SK-N-SH treated with all-trans-retinoic acid at 6 μM for 48 hours (cell line): ENCODE data around the gene ABI3.

Source experiments
- ATAC-seq: fragments of 200-7000 bp; cut with Tn5 transposase; 3 replicates; pipeline ENCODE4 v1.9.1; 2020; ENCODE audit warnings: mild to moderate bottlenecking, moderate library complexity
- BACH2 ChIP-seq: fragments of 250-450 bp; sonication (Bioruptor Pico); IDR thresholded peaks from 2 replicates; pipeline ENCODE4 v1.9.0; 2021; ENCODE audit warnings: mild to moderate bottlenecking, borderline replicate concordance
- CSDC2 ChIP-seq: fragments of 250-450 bp; sonication (Bioruptor Pico); IDR thresholded peaks from 2 replicates; pipeline ENCODE4 v1.5.0; 2020; ENCODE audit warnings: mild to moderate bottlenecking, moderate library complexity
- CSRNP3 ChIP-seq: fragments of 250-450 bp; sonication (Bioruptor Pico); IDR thresholded peaks from 2 replicates; pipeline ENCODE4 v1.5.1; 2021; ENCODE audit warnings: mild to moderate bottlenecking, moderate library complexity
- ESRRG ChIP-seq: fragments of 250-450 bp; sonication (Bioruptor Pico); IDR thresholded peaks from 2 replicates; pipeline ENCODE4 v1.6.1; 2021; ENCODE audit warnings: mild to moderate bottlenecking
- GLIS3 ChIP-seq: fragments of 250-450 bp; sonication (Bioruptor Pico); IDR thresholded peaks from 2 replicates; pipeline ENCODE4 v1.5.0; 2020; ENCODE audit warnings: mild to moderate bottlenecking, moderate library complexity
- ISL1 ChIP-seq: fragments of 250-450 bp; sonication (Bioruptor Pico); IDR thresholded peaks from 2 replicates; pipeline ENCODE4 v2.1.2; 2022; ENCODE audit warnings: mild to moderate bottlenecking, moderate library complexity
- OSR1 ChIP-seq: fragments of 250-450 bp; sonication (Bioruptor Pico); IDR thresholded peaks from 2 replicates; pipeline ENCODE4 v1.8.0; 2022; ENCODE audit warnings: moderate library complexity, mild to moderate bottlenecking, inconsistent platforms
- PATZ1 ChIP-seq: fragments of 250-450 bp; sonication (Bioruptor Pico); IDR thresholded peaks from 2 replicates; pipeline ENCODE4 v1.8.0; 2020; ENCODE audit warnings: mild to moderate bottlenecking, moderate library complexity, borderline replicate concordance
- POU6F1 ChIP-seq: fragments of 250-450 bp; sonication (Bioruptor Pico); IDR thresholded peaks from 2 replicates; pipeline ENCODE4 v1.8.0; 2021; ENCODE audit warnings: low read depth, mild to moderate bottlenecking, moderate library complexity, borderline replicate concordance
- PPARA ChIP-seq: fragments of 250-450 bp; sonication (Bioruptor Pico); IDR thresholded peaks from 2 replicates; pipeline ENCODE4 v1.5.0; 2020; ENCODE audit warnings: mild to moderate bottlenecking, borderline replicate concordance
- RARB ChIP-seq: fragments of 250-450 bp; sonication (Bioruptor Pico); IDR thresholded peaks from 2 replicates; pipeline ENCODE4 v1.8.0; 2021; ENCODE audit warnings: mild to moderate bottlenecking, moderate library complexity
- TCF4 ChIP-seq: fragments of 250-450 bp; sonication (Bioruptor Pico); IDR thresholded peaks from 2 replicates; pipeline ENCODE4 v1.8.0; 2021; ENCODE audit warnings: mild to moderate bottlenecking, moderate library complexity, borderline replicate concordance
- TOX ChIP-seq: fragments of 250-450 bp; sonication (Bioruptor Pico); IDR thresholded peaks from 2 replicates; pipeline ENCODE4 v1.8.0; 2021; ENCODE audit warnings: mild to moderate bottlenecking, moderate library complexity, borderline replicate concordance
- TSHZ2 ChIP-seq: fragments of 250-450 bp; sonication (Bioruptor Pico); IDR thresholded peaks from 2 replicates; pipeline ENCODE4 v1.5.0; 2020; ENCODE audit warnings: mild to moderate bottlenecking, moderate library complexity
- ZC3H10 ChIP-seq: fragments of 250-450 bp; sonication (Bioruptor Pico); IDR thresholded peaks from 2 replicates; pipeline ENCODE4 v1.5.1; 2021; ENCODE audit warnings: mild to moderate bottlenecking, moderate library complexity
- ZFP3 ChIP-seq: fragments of 250-450 bp; sonication (Bioruptor Pico); IDR thresholded peaks from 2 replicates; pipeline ENCODE4 v1.5.0; 2020; ENCODE audit warnings: mild to moderate bottlenecking, moderate library complexity
- ZFP30 ChIP-seq: fragments of 450-650 bp; formaldehyde crosslinking; IDR thresholded peaks from 2 replicates; pipeline ENCODE4 v1.5.0; 2022; ENCODE audit warnings: mild to moderate bottlenecking, moderate library complexity
- ZNF565 ChIP-seq: fragments of 450-650 bp; formaldehyde crosslinking; conservative IDR thresholded peaks from 2 replicates; pipeline ENCODE4 v1.5.0; 2020; ENCODE audit warnings: low read depth, mild to moderate bottlenecking, moderate library complexity
- ZNF70 ChIP-seq: fragments of 450-650 bp; formaldehyde crosslinking; IDR thresholded peaks from 2 replicates; pipeline ENCODE4 v1.5.0; 2020; ENCODE audit warnings: mild to moderate bottlenecking, moderate library complexity
- ZNF8 ChIP-seq: fragments of 450-650 bp; formaldehyde crosslinking; IDR thresholded peaks from 2 replicates; pipeline ENCODE4 v1.5.0; 2020; ENCODE audit warnings: mild to moderate bottlenecking, moderate library complexity

ABI3 gene

GRCh38 chr17:49210158-49211029 lies at the start of gene ABI3, which contains the start of gene GNGT2:
Gene ABI3, plus strand, starts transcription at chr17:49210707. Its CDS starts 18 bp downstream, at chr17:49210725.
Gene GNGT2, minus strand, starts transcription at chr17:49210574. Its CDS starts 3,152 bp downstream, at chr17:49207422.
- ATAC-seq, result peak; percentile 76
- TF ChIP-seq CSRNP3 (CRISPR knock-in tag) (no peak), ZNF70 (CRISPR knock-in tag) (peak; percentile 83; the same call in 1 of the 2 replicates)

GRCh38 chr17:49162866-49163265 lies 47.6 kb upstream of the ABI3 start:
- ATAC-seq, result no peak

More at GRCh38 chr17:49162866-49163265, 47.6 kb upstream of the ABI3 start:
- TF ChIP-seq ZFP3 (CRISPR knock-in tag) (no peak), ZNF565 (CRISPR knock-in tag) (no peak), ESRRG (CRISPR knock-in tag) (no peak), ISL1 (CRISPR knock-in tag) (no peak), POU6F1 (CRISPR knock-in tag) (no peak), ZFP30 (no peak), RARB (CRISPR knock-in tag) (no peak), CSRNP3 (CRISPR knock-in tag) (no peak), TSHZ2 (CRISPR knock-in tag) (no peak), ZNF8 (CRISPR knock-in tag) (no peak), ZC3H10 (no peak), CSDC2 (CRISPR knock-in tag) (no peak), ZNF70 (CRISPR knock-in tag) (no peak), BACH2 (CRISPR knock-in tag) (no peak), PATZ1 (CRISPR knock-in tag) (no peak), TCF4 (no peak), PPARA (CRISPR knock-in tag) (no peak), OSR1 (no peak), GLIS3 (CRISPR knock-in tag) (no peak), TOX (CRISPR knock-in tag) (no peak)
